SW480 (cell line): ENCODE measurements around the gene NR2C2.
A peak's percentile ranks its signal among the peaks of the same experiment; 100 is the strongest.
"Not testable (repeated sequence)": the region's sequence is repeated elsewhere in the genome, so short reads cannot be mapped to it uniquely, and the experiment has no call there.

ENCODE experiments used
- DNase-seq: peaks from one replicate; pipeline ENCODE4 v3.0.0-alpha.2; 2016; ENCODE audit warnings: low spot score

The NR2C2 gene

GRCh38 chr3:14947100-14947885, at the start of gene NR2C2:
Gene NR2C2, plus strand, starts transcription at chr3:14947583. Its CDS starts 56,332 bp downstream, at chr3:15003915.
- DNase-seq, result peak; percentile 74

- no peak for DNase-seq
Observed at GRCh38 chr3:14898929-14899328, 48.5 kb upstream of the NR2C2 start.

GRCh38 chr3:14899993-14900618, 47.3 kb upstream of the NR2C2 start:
- no peak for DNase-seq

GRCh38 chr3:14900881-14901873, 46.2 kb upstream of the NR2C2 start:
- DNase-seq, result peak; percentile 31

GRCh38 chr3:14902719-14903118, 44.7 kb upstream of the NR2C2 start:
- no peak for DNase-seq

GRCh38 chr3:14903501-14903900, 43.9 kb upstream of the NR2C2 start:
- DNase-seq, result not testable (repeated sequence)

GRCh38 chr3:14905055-14905657, 42.2 kb upstream of the NR2C2 start:
- no peak for DNase-seq

GRCh38 chr3:14906355-14906971, 40.9 kb upstream of the NR2C2 start:
- peak; percentile 59 for DNase-seq

- peak; percentile 36 for DNase-seq
Observed at GRCh38 chr3:14907043-14907966, 40.1 kb upstream of the NR2C2 start.

- DNase-seq, result peak; percentile 42
Observed at GRCh38 chr3:14909250-14909649, 38.1 kb upstream of the NR2C2 start.

GRCh38 chr3:14911651-14912050, 35.7 kb upstream of the NR2C2 start:
- DNase-seq, result no peak

- DNase-seq, result no peak
Observed at GRCh38 chr3:14913071-14913925, 34.1 kb upstream of the NR2C2 start.

GRCh38 chr3:14913926-14914778, 33.2 kb upstream of the NR2C2 start:
- no peak for DNase-seq

GRCh38 chr3:14914779-14915117, 32.6 kb upstream of the NR2C2 start:
- no peak for DNase-seq

GRCh38 chr3:14915636-14916222, 31.7 kb upstream of the NR2C2 start:
- DNase-seq, result peak; percentile 18

GRCh38 chr3:14918356-14918860, 29.0 kb upstream of the NR2C2 start:
- DNase-seq, result no peak

- DNase-seq, result no peak
Observed at GRCh38 chr3:14920536-14920935, 26.8 kb upstream of the NR2C2 start.

GRCh38 chr3:14921034-14921616, 26.3 kb upstream of the NR2C2 start:
- DNase-seq, result peak; percentile 79
